Gastroesophageal sphincter (tissue), 3 donors: ENCODE measurements around the gene PAGR1.

Source experiments
- CTCF ChIP-seq, 4 experiments: fragments of 200-600 bp in 2 of 4; fragments of 450-650 bp in 2 of 4; sonication (generic) in 1 of 4; IDR thresholded peaks; one replicate each; pipeline ENCODE4 v1.5.1; 2017 to 2019; ENCODE audit warnings: antibody characterized with exemption in 4 of 4, mild to moderate bottlenecking in 2 of 4, moderate library complexity in 2 of 4
- POLR2A ChIP-seq, 2 donors: fragments of 450-650 bp; IDR thresholded peaks; one replicate each; pipeline ENCODE4 v1.6.1; 2017; ENCODE audit warnings: antibody characterized with exemption in 2 of 2, mild to moderate bottlenecking in 2 of 2, moderate library complexity in 1 of 2

- TF ChIP-seq CTCF (IDR thresholded peaks at IDR 0.05): no peak
- no peak for TF ChIP-seq POLR2A (IDR thresholded peaks at IDR 0.05)
These were observed 43.0 kb downstream of the PAGR1 start for GRCh38 chr16:29858974-29859373.
